HCEC 1CT (cell line): ENCODE results near the gene HIGD2A.

Experiments
- DNase-seq: peaks from one replicate; pipeline ENCODE4 v3.0.0-alpha.2; 2017

The HIGD2A gene, protein sequence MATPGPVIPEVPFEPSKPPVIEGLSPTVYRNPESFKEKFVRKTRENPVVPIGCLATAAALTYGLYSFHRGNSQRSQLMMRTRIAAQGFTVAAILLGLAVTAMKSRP

DNA sequence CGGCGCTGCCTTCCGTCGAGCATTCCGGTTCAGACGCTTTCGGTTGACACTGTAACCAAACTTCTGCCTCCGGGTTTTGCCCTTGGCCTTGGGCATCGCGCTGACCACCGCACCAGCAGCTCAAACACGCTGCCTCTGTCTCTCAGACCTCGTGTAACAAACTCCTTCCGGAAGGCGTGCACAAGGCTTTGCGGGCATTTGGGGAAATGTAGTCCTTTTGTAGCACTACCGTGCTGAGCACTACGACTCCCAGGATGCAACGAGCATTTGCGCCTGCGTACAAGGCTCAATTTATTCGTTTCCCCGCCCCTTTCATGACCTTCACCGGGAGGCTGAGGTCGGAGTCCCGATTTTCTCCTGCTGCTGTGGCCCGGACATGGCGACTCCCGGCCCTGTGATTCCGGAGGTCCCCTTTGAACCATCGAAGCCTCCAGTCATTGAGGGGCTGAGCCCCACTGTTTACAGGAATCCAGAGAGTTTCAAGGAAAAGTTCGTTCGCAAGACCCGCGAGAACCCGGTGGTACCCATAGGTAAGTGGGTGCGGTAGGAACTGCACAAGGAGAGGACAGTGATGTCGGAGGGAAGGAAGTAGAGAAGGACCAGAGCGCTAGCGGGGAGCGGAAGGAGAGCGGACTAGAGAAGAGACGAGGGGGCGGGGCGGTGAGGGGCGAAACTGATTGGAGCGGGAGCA lies at the start of gene HIGD2A, which contains the start of gene NOP16:
Gene HIGD2A (plus strand): TSS at position 308 of the 691 bp plus-strand sequence. CDS start 69 bp downstream, at position 377.
Gene NOP16 (minus strand): TSS at position 155 of the 691 bp plus-strand sequence. CDS start 59 bp downstream, at position 96.
- DNase-seq: peak; percentile 99

DNA sequence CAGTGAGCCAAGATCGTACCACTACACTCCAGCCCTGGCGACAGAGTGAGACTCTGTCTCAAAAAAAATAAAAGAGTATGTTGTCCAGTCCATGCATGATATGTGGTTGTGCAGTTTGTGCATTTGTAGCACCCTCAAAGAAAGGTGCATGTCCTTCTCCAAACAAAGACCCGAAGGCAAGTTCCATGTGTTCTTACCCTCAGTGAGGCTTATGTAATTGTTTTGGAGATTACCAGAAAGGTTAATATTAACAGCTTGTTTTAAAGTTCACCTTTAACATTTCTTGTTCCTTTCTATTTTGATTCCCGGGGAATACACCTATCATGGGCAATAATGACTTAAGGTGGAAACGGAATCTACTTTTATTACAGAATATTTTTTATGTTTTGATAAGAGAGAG lies 49.2 kb upstream of the HIGD2A start:
- DNase-seq: no peak

DNA sequence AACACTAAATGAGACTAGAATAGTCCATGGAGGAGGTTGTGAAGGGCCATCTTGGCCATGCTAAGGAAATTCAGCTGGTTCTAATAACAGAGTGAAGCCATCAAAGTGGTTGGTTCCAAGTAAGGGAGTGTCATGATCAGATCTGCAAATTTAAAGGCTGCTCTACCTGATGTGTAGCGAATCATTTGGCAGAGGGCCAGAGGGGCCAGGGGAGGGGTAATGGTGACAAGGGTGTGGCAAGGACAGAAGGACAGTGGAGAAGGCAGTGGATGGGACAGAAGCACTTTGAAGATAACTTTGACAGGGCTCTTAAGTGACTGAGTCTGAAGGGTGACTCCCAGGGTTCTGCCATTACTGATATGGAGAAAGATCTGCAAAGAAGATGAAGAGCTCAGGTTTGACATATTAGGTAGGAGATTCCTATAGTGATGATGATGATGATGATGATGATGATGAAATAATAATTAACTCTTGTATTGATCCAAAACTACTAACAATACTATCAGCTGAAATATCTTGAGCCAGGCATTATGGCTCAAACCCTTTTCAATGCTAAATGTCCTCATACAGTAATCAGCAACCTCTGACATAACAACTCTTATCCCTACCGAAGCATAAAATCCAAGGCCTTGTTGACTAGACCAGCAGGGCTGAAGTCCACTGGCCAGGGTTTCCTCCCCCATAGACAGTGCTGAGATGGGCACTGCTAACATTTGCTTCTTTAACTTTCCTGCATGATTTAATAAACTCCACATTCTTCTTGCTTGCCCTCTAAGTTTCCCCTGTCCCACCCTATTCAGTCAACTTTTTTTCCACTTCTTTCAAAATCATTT lies 47.0 kb upstream of the HIGD2A start:
- no peak for DNase-seq

DNA sequence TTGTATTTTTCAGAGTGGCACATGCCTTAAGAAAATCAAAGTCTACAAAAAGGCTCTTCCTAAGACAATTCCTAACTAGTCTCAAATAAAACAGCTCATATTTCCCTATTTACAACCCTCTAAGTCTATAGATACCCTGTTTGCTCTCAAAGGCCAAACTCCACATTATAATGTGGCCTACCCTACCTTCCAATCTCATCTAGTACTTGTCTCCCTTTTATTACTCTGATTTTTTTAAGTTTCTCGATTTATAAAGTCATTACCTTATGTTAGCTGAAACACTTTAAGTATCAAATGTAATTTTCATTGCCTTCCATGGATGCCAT lies 46.4 kb upstream of the HIGD2A start:
- no peak for DNase-seq

DNA sequence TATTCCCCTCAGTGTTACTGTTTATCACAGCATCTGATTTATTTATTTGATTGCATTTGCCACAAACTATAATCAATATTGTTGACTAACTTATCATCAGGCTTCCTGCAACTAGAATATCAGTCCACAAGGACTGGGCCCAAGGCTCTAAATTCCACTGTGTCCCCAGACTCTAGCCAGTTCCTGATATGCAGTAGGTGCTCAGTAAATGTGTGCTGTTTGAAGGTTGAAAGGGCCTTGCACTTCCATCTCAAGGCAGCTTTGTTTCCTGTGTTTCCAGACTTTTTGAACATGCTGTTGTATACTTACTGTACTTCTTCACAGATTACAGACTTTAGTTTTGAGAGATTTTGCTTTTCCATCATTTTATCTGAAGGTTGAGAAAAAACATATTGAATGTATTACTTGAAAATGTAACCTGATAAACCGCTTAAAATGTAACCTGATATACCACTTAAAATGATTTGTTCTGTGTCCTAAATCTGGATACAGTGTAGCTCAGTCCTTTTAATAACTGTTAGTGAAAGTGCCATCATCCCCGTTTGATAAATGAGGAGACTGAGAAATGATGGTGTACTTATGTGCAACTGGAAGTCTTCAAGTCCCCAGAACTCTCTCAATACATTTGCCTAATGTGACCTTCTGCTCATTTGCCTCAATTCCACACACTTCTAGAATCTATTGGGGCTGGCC lies 45.6 kb upstream of the HIGD2A start:
- no peak for DNase-seq

DNA sequence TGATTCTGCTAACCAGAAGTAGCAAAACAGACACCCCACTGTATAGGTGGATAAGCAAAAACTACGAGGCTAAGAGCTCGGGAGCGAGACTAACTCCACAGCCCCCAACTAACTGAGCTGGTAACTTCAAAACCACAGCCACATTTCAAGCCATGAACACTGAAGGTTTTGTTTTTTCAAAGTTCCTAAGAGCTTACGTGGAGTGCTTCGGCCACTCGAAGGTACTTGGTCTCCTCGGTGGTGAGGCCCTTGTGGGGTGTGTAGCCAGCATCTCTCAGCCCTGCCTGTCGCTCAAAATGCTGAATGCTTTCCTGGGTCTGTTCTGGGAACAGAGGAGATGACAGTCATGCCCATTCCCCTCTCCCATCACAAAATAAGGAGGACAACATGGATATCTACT lies 38.1 kb upstream of the HIGD2A start:
- no peak for DNase-seq

DNA sequence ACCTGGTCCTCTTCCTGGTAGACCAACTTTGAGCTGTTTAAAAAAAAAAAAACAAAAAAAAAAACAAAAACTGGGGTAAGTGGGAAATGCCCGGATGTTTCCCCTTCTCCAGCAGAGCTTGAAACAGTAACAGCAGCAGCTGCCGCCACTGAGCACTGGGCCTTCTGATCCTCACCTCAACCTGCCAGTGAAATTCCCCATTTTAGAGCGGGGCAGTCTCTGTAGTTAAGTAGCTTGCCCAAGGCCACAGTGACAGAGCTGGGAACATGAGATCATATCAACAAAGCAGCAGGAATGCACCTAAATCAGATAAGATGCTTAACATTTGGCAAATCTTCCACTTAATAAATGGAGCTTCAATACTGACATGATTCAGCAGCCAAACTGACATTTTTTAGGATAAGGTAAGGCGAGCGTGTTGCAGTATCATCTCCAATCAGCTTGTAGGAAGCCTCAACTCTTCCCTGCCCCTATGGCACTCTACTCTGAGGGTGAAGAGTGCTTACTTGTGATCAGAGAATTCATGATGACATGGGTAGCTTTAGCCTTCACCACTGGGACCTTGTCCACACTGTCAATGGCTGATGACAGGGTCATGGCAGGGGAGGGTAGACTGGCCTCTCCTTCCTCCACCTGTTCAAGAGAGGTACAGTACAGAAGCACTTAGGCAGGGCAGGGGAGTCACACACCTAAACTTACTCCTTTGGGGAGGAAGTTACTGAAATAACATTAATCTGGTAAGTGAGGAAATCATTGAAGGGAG lies 36.3 kb upstream of the HIGD2A start:
- no peak for DNase-seq

DNA sequence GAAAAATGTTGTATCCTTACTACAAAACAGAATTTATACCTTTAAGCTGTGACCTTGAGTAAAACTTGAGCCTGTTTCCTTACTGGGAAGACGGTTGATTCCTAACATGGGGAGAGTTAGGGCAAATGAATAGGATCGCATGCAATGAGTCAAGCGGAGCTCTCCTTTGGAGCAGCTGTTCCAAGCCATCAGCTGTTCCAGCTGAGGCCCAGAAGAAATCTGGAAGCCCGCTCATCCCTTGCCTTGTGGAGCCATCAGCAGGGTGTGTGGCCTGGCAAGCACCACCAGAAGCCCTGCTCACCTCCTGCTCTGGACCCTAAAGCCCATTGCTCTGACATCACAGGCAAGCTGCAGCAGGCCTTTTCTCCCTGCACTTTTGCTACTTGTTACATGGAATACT lies 35.0 kb upstream of the HIGD2A start:
- DNase-seq: no peak

DNA sequence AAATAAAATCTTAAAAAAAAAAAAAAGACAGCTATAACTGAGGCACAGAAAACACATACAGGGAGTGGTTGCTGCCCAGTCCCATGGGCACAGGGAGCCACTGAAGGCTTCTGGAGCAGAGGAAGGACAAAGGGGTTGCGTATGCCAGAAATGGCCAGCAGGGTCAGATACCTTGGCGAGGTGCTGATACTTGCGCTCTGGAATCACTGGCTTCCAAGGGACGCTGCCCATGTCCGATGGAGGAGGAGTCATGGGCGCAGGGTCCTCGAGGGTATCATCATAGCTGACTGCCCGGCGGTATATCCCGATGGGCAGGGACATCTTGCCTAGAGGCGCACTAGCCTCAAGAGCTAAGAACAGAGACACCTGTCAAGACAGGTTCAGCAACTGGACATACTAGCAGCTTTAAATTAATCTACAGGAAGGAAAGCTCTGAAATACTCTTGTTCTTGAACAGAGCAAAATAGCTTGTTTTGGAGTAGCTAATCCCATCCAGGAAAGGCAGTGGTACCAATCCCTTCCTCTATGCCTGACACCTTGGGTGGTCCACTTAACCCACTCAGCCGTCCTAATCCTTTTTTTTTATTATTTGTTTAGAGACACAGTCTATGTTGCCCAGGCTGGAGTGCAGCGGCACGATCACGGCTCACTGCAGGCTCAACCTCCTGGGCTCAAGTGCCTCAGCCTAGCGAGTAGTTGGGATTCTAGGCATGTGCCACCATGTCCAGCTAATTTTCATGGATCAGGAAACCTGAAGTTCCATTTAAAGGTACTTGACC lies 33.0 kb upstream of the HIGD2A start:
- DNase-seq: no peak

DNA sequence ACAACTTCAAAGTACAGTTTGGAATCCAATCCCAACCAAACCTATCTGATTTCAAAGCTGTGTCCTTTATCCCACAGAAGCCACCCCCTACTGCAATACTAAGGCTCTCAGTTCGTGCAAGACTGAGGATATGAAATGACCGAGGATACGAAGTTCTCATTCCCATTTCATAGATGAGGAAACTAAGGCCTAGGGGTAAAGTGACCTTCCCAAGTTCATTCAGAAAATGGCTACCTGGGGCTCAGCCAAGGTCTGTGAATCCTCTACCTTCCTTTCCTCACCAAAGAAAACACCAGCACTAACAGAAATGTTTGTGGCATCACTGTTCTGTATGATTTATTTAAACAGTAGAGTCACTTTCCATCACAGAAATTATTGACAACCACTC lies 32.4 kb upstream of the HIGD2A start:
- no peak for DNase-seq

DNA sequence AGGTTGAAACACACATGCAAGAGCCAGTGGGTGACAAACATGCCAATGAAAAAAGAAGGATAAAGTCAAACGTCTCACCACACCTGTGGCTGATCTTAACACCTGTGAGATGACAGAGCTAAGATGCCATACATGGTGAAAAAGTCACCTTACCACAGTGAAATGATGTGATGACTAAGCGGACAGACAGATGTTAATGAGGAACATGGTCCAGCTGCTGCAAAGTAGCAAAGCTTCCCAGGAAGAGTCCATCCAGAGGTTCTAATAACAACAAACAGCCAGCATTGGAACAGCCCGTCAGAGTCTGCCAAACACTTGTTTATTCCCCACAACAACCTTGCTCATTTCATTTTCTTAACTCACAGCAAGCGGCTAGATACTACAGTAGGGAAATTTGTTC lies 28.9 kb upstream of the HIGD2A start:
- peak; percentile 30 for DNase-seq

DNA sequence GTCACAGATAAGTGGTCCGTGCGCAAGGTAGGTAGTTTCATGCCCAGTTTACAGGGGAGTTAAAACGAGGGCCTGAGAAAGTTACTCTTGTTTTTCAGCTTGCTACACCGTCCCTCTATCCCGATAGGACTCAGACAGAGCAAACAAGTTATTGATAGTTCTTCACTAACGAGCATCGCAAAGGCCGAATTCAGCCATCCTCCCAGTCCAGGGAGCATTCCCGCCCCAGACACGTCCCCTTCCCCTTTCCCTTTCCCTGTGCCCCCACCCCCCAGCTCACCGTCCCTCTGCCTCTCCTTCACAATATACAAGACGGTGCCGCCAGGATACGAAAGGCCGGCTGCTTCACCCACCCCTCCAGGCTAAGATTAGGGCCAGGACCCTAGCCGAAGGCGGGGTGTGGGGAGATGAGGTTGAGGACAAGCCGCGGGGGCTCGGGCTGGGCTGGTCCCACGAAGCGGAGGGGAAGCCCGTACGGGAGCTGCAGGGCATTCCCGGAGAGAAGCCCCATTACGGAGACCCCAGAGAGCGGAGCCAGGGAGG lies 27.6 kb upstream of the HIGD2A start:
- DNase-seq: no peak

DNA sequence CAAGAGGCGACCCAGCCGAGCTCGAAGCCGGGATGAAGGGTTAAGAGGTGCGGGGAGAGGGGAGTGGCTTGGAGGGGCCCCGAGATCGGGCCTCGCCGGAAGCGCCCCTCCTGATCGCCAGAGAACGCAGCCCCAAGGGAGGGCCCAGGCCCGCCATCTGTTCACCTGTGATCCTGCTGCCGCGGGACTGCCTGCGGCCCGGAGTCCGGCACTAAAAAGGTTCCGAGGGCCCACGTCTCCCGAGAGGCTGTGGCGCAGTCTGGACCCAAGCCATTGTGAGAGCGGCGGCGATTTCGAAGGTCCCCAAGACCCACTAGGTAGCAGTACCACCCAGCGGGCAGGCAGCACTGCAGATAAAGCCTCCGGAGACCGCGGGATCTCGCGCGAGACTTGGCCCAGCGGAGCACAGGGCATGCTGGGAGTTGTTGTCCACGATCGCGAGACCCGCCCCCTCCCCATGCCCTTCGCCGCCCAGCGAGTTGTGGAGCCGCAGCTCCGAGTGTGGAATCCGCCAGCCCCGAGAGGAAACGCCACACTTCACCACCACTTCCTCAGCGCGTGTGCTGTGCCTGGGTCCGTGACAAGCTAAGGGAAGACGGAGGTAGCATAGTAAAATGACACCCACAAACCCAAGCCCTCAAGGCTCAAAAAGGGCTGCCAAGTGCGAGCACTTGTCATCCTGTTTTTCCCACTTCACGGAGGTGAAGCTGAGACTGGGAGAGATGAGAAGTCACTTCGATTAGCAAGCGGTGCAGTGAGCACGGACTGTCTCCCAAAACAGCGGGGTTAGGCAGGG lies 26.9 kb upstream of the HIGD2A start, which contains the start of gene KIAA1191:
Gene KIAA1191 (minus strand): TSS at position 328 of the 796 bp plus-strand sequence. CDS start 2,256 bp downstream, outside the sequence.
- peak; percentile 82 for DNase-seq

DNA sequence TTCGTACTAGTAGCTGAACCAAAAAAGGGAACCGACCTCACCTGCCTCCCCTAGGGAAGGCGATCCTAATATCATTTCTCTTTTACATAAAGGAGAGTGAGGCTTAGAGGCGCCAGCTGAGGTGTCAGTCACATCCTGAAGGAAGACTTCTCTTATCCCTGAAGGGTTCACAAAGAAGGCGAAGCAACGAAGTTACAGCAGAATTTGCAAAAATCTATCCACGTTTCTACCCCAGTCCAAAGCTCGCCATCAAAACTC lies 26.4 kb upstream of the HIGD2A start:
- DNase-seq: no peak

DNA sequence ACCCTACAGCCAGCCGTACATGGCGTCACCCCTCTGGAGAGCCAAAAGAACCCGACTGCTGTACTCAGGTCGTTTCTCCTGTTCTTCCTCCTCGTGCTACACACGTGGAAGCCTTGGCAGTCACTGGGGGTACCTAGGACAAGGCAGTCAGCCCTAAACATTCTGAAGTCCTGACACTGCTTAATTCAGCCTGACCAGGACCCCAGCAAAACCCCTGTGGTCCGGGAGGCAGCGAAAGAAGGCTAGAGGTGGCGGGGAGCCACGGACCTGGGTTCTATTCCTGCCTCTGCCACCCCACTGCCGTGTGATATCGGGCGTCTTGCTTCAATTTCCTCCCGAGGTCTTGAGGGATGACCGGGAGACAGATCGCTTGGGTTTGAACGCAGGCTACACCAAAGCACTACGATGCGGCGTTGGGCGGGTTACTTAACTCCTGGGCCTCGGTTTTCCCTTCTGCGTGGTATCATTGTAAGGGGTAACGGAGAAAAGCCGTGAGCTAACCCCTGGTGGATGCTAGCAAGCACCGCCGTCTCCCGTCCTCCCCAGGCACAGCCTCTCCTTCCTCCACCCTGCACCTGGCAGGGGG lies 23.7 kb upstream of the HIGD2A start:
- DNase-seq: peak; percentile 29

DNA sequence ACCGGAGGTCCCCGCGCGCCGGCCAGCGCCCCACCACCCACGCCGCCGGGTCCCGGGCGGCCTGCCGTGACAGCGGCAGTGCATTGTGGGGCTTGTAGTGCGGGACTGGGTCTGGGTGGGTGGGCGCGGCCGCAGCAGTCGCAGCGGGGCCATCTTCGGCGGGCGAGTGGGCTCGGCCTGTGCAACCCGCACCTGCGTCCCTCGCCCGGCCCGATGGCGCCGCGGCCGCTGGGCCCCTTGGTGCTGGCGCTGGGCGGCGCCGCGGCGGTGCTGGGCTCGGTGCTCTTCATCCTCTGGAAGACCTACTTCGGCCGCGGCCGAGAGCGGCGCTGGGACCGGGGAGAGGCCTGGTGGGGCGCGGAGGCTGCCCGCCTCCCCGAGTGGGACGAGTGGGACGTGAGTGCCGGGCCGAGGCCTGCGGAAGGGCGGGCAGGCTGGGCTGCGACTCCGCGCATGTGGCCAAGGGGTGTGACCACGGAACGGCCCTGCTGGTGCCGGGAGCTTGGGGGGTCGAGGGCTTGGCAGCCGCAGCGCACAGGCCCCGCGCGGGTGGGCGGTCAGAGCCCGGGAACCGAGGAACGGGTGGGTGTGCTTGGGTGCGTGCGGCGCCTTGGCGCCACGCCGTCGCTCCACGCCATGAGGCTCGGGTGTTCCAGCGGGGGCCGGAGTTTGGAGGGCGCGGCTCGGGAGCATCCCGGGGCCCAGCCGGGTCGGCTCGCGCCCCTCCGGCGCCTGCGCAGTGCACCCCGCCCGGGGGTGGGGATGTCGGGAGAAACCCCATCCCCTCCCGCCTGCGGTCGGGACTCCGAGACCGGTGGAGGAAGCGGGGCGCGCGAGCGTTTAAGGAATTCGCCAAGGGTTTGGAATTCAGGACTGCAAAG lies 23.0 kb upstream of the HIGD2A start, which contains the start of gene ARL10:
Gene ARL10 (plus strand): TSS at position 137 of the 881 bp plus-strand sequence. CDS start 77 bp downstream, at position 214.
- DNase-seq: peak; percentile 46

DNA sequence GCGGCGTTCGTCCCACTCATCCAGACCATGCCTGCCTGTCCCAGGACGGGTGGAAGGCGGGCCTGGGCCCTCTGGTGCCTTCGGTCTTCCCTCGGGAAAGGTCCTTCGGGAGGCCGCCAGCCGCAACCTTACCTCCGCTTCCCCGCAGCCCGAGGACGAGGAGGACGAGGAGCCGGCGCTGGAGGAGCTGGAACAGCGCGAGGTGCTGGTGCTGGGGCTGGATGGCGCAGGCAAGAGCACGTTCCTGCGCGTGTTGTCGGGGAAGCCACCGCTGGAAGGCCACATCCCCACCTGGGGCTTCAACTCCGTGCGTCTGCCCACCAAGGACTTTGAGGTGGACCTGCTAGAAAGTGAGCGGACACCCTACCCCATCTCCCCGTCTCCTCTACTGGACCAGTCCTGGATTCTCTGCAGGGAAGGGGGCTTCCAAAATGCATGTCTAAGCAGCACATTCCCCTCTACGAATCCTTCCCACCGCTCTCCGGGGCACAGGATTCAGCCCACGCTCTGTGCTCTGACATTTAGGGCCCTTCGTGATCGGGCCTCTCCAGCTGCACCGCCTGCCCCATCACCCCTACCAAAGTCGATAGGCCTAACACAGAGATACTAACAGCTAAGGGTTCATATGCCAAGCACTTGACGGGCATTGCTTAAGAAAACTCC lies 22.2 kb upstream of the HIGD2A start:
- no peak for DNase-seq

DNA sequence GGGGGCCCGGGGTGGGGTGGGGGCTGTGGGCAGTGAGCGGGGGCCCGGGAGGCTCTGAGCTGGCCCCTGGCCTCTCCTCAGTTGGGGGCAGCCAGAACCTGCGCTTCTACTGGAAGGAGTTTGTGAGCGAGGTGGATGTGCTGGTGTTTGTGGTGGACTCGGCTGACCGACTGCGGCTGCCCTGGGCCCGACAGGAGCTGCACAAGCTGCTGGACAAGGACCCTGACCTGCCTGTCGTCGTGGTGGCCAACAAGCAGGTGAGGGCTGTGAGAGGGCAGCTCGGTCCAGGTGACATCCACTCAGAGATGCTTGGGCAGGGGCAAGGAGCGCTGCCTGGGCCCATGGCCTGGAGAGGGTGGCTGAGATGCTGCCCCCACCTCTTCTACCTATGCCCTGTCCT lies 19.8 kb upstream of the HIGD2A start:
- DNase-seq: no peak
